Right lobe of liver (tissue), 6 donors: ENCODE results near the gene BHLHE40. TPM values are rescaled to one million over a fixed set of nuclear protein-coding genes. Genes with fewer than 3 reads are reported as not detected.
A peak's percentile ranks its signal among the peaks of the same experiment; 100 is the strongest.

Source experiments
- ATAC-seq, 4 donors: fragments of 200-7000 bp; cut with Tn5 transposase; one replicate each; pipeline ENCODE4 v1.9.1; 2020; ENCODE audit warnings: mild to moderate bottlenecking in 4 of 4, moderate library complexity in 4 of 4
- DNase-seq, 3 donors: peaks; one replicate each; pipeline ENCODE4 v3.0.0-alpha.2; 2020
- H3K27ac ChIP-seq, 3 donors: fragments of 200-600 bp; one replicate each; pipeline ENCODE4 v1.8.0; 2022
- H3K27me3 ChIP-seq, 2 donors: fragments of 200-600 bp; one replicate each; pipeline ENCODE4 v1.8.0; 2022
- H3K36me3 ChIP-seq, 4 donors: fragments of 200-600 bp; sonication (generic) in 1 of 4; one replicate each; pipeline versions ENCODE4 v1.5.1 to v1.8.0; 2017 to 2022; ENCODE audit warnings: control low read depth in 1 of 4
- H3K4me1 ChIP-seq, 4 donors: fragments of 200-600 bp; sonication (generic) in 1 of 4; one replicate each; pipeline versions ENCODE4 v1.5.1 to v1.8.0; 2017 to 2022; ENCODE audit warnings: control low read depth in 1 of 4
- H3K4me3 ChIP-seq, 3 donors: fragments of 200-600 bp; one replicate each; pipeline ENCODE4 v1.8.0; 2022
- H3K9me3 ChIP-seq, 4 donors: fragments of 200-600 bp; sonication (generic) in 1 of 4; one replicate each; pipeline versions ENCODE4 v1.5.1 to v1.8.0; 2017 to 2022; ENCODE audit warnings: control low read depth in 1 of 4
- CTCF ChIP-seq, 4 donors: fragments of 200-600 bp in 3 of 4; fragments of 450-650 bp in 1 of 4; IDR thresholded peaks; one replicate each; pipeline versions ENCODE4 v1.5.1 to v1.8.0; 2016 to 2022; ENCODE audit warnings: antibody characterized with exemption in 4 of 4, mild to moderate bottlenecking in 2 of 4
- POLR2A ChIP-seq: fragments of 450-650 bp; IDR thresholded peaks from one replicate; pipeline ENCODE4 v1.6.1; 2017; ENCODE audit warnings: antibody characterized with exemption, mild to moderate bottlenecking
- WGBS: methylation state at CpG from one replicate; pipeline ENCODE4 v1.1.6; 2018; ENCODE audit warnings: low coverage, low lambda C conversion rate; ENCODE audit not compliant: insufficient coverage; ENCODE audit errors: missing lambda C conversion rate; 5-methylcytosine and 5-hydroxymethylcytosine counted together
- intact Hi-C, 2 donors: fragments of 100-400 bp; cut with DNase I; formaldehyde crosslinking; loops; one replicate each; pipeline versions ENCODE4 v1.11.2 to v1.14.1; 2022
- total RNA-seq, 6 experiments: library from RNA; depleted of rRNA in 2 of 6; stranded (reverse); fragments of >200 nt in 2 of 6; fragmentation: NEBNext Ultra II Directional in 3 of 6; extraction: Animal tissue kit (Norgen Biotek cat#: 25700) in 3 of 6; gene quantifications; one replicate each; pipeline versions ENCODE4 v1.1.0 to v1.2.4, GENCODE V29; 2016 to 2023
- donor health status: DM: no; HTN: yes; CAD: no.
- donor health status: DM: no; HTN: no; CAD: no.
- donor health status: DM: no; HTN: no; CAD: no.
- donor health status: DM: no; HTN: yes; CAD: no.
- donor health status: DM: no; HTN: yes; CAD: no.

The BHLHE40 gene
- total RNA-seq, 6 experiments from 2014 or later, result 19.0 to 170 (median 57.7) TPM

- peak in 3 of 4 donors; percentile 52 to 77 (median 77) for ATAC-seq
- Histone ChIP-seq H3K27ac (no peak overlapping the region), H3K4me3 (no peak overlapping the region), H3K36me3 (no peaks in the 10 kb centered on the region), H3K27me3 (no peaks in the 10 kb centered on the region), H3K4me1 (no peaks in the 10 kb centered on the region), H3K9me3 (no peaks in the 10 kb centered on the region)
- TF ChIP-seq POLR2A, result no peak
- TF ChIP-seq CTCF (IDR thresholded peaks at IDR 0.05), result peak; percentile 26 to 46 (median 42)
- intact Hi-C loops, result no loop called here
- WGBS, result 86% methylated on average over 1 of the region's 1 CpG
- DNase-seq, result no peak
Observed at GRCh38 chr3:4943549-4943948, 35.7 kb upstream of the BHLHE40 start.

GRCh38 chr3:4945324-4945723, 33.9 kb upstream of the BHLHE40 start:
- ATAC-seq (no peak), DNase-seq (no peak)
- no peak for TF ChIP-seq POLR2A
- TF ChIP-seq CTCF (IDR thresholded peaks at IDR 0.05), result no peak
- H3K9me3 ChIP-seq, result no peaks in the 10 kb centered on the region
- intact Hi-C loops, result no loop called here
- H3K27ac ChIP-seq, result no peak overlapping the region
- H3K4me1 ChIP-seq, result no peaks in the 10 kb centered on the region
- H3K36me3 ChIP-seq, result no peaks in the 10 kb centered on the region
- H3K27me3 ChIP-seq, result no peaks in the 10 kb centered on the region
- H3K4me3 ChIP-seq, result no peak overlapping the region
- 84% methylated on average over 10 of the region's 10 CpGs for WGBS

DNA sequence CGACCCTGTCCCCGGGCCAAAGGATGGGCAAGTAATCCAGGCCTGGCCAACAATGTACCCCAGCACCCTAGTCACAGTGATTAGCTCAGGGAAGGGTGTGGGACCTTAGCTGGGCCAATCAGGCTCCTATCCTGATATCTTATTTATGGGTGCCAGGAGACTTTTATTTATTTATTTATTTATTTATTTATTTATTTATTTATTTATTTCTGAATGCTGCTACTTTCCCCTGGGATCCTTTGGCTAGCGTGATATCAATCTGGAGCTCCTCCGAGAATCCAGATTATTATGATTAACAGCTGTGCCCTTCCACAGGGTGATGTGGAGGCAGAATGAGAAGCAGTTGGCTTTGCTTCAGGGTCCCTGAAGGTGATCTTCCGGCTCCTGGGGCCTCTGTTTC, 32.2 kb upstream of the BHLHE40 start:
- intact Hi-C loops, result no loop called here
- H3K4me1 ChIP-seq, result no peaks in the 10 kb centered on the region
- H3K9me3 ChIP-seq, result no peaks in the 10 kb centered on the region
- no peaks in the 10 kb centered on the region for H3K27me3 ChIP-seq
- WGBS, result 100% methylated on average over 3 of the region's 5 CpGs
- no peak overlapping the region for H3K27ac ChIP-seq
- no peaks in the 10 kb centered on the region for H3K36me3 ChIP-seq
- no peak for DNase-seq
- H3K4me3 ChIP-seq, result no peak overlapping the region
- TF ChIP-seq POLR2A, result no peak
- no peak for TF ChIP-seq CTCF (IDR thresholded peaks at IDR 0.05)
- ATAC-seq, result no peak

DNA sequence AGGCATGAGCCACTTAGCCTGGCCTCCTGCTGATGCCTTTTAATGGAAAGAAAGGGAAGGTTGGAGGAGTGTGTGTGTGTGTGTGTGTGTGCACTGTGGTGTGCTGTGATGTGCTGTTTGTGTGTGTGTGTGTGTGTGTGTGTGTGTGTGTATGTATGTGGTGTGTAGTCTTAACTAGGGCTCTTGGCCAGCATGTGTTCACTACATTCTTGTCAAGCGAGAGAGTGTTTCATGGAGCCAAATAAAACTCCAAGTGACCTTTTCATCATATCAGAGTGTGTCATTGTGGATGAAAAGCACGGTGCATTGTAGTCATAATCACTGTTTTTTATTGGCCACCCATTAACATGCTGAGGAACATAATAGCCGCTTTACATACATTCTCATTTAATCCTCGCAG, 30.8 kb upstream of the BHLHE40 start:
- DNase-seq (no peak), ATAC-seq (no peak)
- Histone ChIP-seq H3K4me1 (no peaks in the 10 kb centered on the region), H3K27ac (no peak overlapping the region), H3K4me3 (no peak overlapping the region), H3K27me3 (no peaks in the 10 kb centered on the region), H3K9me3 (no peaks in the 10 kb centered on the region), H3K36me3 (no peaks in the 10 kb centered on the region)
- intact Hi-C loops, result no loop called here
- TF ChIP-seq POLR2A (no peak), CTCF (IDR thresholded peaks at IDR 0.05) (no peak)
- WGBS, result 84% methylated on average over 3 of the region's 4 CpGs

DNA sequence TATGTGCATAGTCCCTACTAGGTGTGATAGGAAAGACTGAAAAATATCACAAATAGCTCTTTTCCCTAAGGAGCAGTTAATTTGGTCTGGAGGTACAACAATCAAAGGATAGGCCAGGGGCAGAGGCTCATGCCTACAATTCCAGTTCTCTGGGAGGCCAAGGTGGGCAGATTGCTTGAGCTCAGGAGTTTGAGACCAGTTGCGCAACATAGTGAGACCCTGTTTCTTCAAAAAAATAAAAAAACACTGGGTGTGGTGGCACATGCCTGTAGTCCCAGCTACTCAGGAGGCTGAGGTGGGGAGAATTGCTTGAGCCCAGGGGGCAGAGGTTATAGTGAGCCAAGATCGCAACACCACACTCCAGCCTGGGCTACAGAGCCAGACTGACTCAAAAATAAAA, 30.2 kb upstream of the BHLHE40 start:
- DNase-seq (no peak), ATAC-seq (no peak)
- Histone ChIP-seq H3K4me1 (no peaks in the 10 kb centered on the region), H3K9me3 (no peaks in the 10 kb centered on the region), H3K27ac (no peak overlapping the region), H3K4me3 (no peak overlapping the region), H3K27me3 (no peaks in the 10 kb centered on the region), H3K36me3 (no peaks in the 10 kb centered on the region)
- TF ChIP-seq POLR2A (no peak), CTCF (IDR thresholded peaks at IDR 0.05) (no peak)
- 95% methylated on average over 2 of the region's 2 CpGs for WGBS
- intact Hi-C loops, result no loop called here
